GM13977 (cell line): ENCODE results near the gene MED10.

Experiments used
- DNase-seq: peaks from one replicate; pipeline ENCODE4 v3.0.0; 2012; ENCODE audit warnings: low spot score
- CTCF ChIP-seq: IDR thresholded peaks from 2 replicates; pipeline ENCODE4 v1.5.1; 2012; ENCODE audit warnings: mild to moderate bottlenecking, control low read depth; ENCODE audit not compliant: insufficient read depth; ENCODE audit errors: extremely low read depth, missing control alignments
- in situ Hi-C: fragments of 300-500 bp; cut with MboI; formaldehyde crosslinking; loops from one replicate; pipeline ENCODE4 v1.12.0; 2022; ENCODE audit warnings: low sequenced_read_pairs, low pct_unique_long_range_greater_than_20kb, mixed read lengths, inconsistent platforms; ENCODE audit not compliant: unreplicated experiment

MED10 gene

DNA sequence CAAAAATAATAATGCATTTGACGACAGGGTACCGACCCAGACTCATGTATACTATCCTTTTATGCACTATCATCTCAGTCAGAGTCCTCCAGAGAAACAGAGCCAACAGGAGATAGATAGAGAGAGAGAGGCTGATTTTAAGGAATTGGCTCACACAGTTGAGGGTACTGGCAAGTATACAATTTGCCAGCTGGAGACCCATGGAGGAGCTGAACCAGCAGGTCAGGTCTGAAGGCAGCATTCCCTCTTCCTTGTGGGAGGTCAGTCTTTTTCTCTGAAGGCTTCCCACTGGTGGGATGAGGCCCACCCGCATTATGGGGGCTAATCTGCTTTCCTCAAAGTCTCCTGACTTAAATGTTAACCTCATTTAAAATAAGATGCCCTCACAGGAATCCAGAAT is 17.3 kb upstream of the MED10 start:
- in situ Hi-C loops: no loop called here
- DNase-seq: no peak
- TF ChIP-seq CTCF: no peak

DNA sequence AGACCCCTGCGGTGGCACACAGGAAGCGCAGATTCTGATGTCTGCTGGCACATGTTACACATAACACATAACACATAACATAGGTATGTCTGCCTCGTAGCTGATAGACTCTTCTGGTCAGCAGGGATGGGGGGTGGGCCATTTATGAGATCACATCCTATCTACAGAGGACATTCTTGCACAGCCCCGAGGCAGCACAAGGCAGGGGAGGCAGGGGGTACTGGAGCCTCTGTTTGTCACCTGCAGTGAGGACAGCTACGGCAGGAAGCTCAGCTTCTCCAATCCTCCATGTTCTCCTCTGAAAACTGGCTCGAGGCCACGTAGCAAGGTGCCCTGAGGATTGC is 16.7 kb upstream of the MED10 start:
- no peak for TF ChIP-seq CTCF
- in situ Hi-C loops: no loop called here
- DNase-seq: no peak

- no peak for TF ChIP-seq CTCF
- in situ Hi-C loops: no loop called here
- DNase-seq: no peak
Measured at GRCh38 chr5:6394429-6395101, 16.2 kb upstream of the MED10 start.

DNA sequence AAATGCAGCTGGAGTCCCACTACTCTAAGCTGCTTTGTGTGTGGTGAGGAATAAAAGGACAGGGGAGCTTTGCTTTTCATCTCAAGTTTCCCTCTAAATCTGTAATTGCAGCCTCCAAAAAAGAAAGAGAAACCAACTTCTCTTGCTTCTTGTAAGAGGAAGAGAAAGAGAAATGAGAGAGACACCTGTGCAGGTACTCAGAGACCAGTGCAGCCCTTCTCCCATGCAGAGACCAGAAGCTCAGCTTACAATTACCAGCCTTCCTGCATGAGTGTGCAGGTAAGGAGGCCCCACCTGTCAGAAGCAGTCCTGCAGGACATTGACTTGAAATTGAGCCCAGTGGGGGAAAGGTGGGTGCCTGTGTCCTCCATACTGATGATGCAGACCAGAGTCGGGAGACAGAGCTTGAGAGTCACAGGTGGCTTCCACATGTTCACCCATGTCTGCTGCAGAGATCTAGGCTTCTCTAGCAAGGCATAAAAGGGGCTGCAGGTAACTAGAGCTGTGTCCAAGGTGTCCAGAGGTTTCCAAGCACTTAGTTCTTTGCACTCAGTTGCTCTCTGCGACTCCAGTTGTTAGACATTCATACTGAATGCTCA is 15.3 kb upstream of the MED10 start:
- in situ Hi-C loops: no loop called here
- no peak for DNase-seq
- TF ChIP-seq CTCF: no peak

DNA sequence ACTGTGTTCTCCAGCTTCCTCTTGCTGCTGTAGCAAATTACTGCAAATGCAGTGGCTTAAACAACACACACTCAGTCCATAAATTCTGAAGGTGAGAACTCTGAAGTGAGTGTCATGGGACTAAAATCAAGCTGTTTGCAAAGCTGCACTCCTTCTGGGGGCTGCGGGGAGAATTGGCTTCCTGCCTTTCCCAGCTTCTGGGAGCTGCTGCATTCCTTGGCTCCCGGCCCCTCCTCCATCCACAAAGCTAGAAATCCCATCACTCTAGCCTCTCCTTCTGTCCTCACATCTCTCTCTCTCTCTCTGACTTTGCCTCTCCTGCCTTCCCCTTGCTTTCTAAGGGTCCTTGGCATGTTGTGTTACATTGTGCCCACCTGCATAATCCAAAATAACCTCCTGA is 14.2 kb upstream of the MED10 start:
- in situ Hi-C loops: no loop called here
- DNase-seq: no peak
- no peak for TF ChIP-seq CTCF

- no peak for DNase-seq
- no peak for TF ChIP-seq CTCF
- in situ Hi-C loops: no loop called here
Measured at GRCh38 chr5:6391151-6391550, 12.8 kb upstream of the MED10 start.
